Stomach (tissue), 4 donors: ENCODE results near the gene PIGA.

Source experiments
- CTCF ChIP-seq, 7 experiments: fragments of 450-650 bp in 4 of 7; fragments of 200-600 bp in 3 of 7; sonication (generic) in 3 of 7; IDR thresholded peaks; one replicate each; pipeline ENCODE4 v1.5.1; 2016 to 2019; ENCODE audit warnings: antibody characterized with exemption in 7 of 7, control low read depth in 2 of 7, mild to moderate bottlenecking in 1 of 7
- EP300 ChIP-seq: sonication (generic); formaldehyde crosslinking; IDR thresholded peaks from one replicate; pipeline ENCODE4 v1.6.1; 2017; ENCODE audit warnings: antibody characterized with exemption

DNA sequence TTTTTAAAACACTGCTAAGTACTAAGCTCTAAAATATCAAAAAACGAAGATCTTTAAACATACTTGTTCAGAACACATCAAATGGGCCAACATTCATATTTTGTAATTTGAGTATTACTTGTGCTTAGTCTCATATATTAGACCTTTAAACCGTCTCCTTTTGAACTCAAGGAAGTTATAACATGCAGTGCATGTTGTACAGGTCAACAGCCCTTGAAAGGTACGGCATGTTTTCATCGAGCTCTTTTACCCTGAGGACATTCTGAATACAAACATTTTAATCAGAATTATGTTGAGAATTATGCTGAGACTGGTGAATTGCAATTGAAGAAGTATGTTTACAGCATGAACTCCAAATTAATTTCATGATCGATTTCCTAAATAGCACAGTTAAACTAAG is 12.9 kb downstream of the PIGA start:
- TF ChIP-seq CTCF (IDR thresholded peaks at IDR 0.05), result no peak
- TF ChIP-seq EP300, result no peak
